GM19193 (cell line): ENCODE measurements around the gene RNF149.

ENCODE experiments used
- POLR2A ChIP-seq: IDR thresholded peaks from 4 replicates; pipeline ENCODE4 v1.6.1; 2011; ENCODE audit not compliant: insufficient read depth, insufficient read length; ENCODE audit errors: extremely low read depth

Gene RNF149

DNA sequence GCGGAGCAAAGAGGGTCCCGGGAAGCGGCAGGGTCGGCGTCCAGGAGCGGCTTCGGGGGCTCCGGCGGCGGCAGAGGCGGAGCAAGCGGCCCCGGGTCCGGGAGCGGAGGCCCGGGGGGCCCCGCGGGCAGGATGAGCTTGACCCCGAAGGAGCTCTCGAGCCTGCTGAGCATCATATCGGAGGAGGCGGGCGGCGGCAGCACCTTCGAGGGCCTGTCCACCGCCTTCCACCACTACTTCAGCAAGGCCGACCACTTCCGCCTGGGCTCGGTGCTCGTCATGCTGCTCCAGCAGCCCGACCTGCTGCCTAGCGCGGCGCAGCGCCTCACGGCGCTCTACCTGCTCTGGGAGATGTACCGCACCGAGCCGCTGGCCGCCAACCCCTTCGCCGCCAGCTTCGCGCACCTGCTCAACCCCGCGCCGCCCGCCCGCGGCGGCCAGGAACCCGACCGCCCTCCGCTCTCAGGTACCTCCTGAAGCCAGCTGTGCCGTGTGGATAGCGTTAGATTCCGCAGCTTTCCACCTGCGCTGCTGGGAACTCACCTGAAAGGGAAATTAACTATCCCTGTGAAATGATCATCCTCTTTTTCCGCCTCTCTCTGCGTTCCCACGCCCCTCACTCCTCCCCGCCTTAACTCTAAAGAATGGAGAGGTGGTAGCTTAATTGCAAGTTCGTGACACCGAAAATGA lies 55.3 kb downstream of the RNF149 start:
- no peak for TF ChIP-seq POLR2A

DNA sequence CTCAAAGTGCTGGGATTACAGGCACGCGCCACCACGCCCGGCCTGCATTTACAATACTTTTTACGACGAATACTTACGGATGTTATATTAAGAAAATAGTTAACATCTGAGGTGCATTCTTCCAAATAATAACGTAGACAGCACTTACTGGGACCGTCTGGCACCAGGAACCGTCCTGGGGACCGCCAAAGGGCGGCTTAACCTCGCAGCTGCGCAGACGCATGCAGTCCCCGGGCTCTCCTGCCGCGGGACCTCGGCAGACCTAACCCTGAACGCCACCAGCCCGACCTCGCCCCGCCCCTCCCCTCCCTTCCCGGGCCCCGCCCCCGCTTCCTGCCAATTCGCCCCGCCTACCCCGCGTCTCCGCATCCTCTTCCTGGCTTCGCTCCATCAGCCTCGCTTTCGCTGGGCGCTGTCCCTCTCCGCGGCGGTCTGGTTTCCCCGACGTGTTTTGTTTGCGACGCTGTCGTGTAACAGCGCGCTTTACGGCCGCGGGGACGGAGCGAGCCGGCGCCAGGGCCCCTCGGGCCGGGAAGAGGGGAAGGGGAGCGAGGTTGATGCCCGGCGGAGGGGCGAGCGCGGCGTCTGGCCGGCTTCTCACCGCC lies 56.0 kb downstream of the RNF149 start, which contains the start of gene CNOT11:
TSS of gene CNOT11 (plus strand) at position 479 of the 605 bp plus-strand sequence. CDS start at position 558, 79 bp downstream.
- peak; percentile 94 for TF ChIP-seq POLR2A

DNA sequence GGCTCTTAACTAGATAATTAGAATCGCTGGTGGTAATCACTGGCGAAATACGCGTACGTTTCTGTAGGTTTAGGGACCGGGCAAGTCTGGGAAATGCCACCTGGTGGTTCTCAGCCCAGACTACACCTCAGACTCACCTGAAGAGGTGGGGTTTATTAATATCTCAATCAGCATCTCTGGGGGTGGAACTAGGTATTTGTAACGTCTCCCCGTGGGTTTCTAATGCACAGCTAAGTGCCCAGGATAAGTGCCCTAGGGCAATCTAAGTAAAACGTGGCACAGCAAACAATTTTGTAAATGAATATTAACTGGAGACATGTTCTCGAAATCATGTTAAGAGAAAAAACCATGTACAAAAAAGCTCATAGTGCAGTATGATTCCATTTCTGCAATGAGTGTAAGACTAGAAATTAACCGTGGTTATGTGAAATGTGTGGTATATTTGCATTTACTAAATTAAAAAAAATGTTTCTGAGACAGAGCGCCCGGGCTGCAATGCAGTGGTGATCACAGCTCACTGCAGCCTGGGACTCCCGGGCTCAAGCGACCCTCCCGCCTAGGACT lies 56.6 kb downstream of the RNF149 start:
- no peak for TF ChIP-seq POLR2A

DNA sequence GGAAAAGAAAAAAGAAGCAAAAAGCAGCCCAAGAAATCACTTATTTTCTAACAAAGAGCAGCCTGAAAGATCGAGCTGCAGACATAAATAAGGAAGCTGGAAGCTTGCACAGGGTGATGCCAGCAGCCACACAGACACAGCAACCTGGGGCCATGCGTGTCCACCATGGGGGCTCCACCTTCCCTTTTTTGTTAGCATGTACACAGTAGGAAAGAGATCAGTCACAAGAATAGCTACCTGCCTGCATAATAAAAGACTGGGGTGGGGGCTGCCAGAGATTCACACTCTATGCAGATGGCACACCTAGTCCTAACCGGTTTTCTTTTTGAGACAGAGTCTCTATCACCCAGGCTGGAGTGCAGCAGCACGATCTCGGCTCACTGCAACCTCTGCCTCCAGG lies 58.7 kb downstream of the RNF149 start:
- no peak for TF ChIP-seq POLR2A

DNA sequence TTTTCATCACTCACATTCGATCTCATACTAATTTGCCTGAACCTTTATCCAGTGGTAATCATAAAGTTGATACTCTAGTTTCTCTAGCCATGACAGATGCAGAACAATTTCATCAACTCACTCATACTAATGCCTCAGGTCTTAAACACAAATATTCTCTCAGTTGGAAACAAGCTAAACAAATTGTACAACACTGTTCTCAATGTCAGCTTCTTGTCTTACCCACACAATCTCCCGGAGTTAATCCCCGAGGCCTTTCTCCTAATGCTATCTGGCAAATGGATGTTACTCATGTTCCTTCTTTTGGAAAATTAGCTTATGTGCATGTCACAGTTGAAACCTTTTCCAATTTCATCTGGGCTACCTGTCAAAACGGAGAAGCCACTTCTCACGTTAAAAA lies 67.3 kb downstream of the RNF149 start:
- TF ChIP-seq POLR2A, result no peak

DNA sequence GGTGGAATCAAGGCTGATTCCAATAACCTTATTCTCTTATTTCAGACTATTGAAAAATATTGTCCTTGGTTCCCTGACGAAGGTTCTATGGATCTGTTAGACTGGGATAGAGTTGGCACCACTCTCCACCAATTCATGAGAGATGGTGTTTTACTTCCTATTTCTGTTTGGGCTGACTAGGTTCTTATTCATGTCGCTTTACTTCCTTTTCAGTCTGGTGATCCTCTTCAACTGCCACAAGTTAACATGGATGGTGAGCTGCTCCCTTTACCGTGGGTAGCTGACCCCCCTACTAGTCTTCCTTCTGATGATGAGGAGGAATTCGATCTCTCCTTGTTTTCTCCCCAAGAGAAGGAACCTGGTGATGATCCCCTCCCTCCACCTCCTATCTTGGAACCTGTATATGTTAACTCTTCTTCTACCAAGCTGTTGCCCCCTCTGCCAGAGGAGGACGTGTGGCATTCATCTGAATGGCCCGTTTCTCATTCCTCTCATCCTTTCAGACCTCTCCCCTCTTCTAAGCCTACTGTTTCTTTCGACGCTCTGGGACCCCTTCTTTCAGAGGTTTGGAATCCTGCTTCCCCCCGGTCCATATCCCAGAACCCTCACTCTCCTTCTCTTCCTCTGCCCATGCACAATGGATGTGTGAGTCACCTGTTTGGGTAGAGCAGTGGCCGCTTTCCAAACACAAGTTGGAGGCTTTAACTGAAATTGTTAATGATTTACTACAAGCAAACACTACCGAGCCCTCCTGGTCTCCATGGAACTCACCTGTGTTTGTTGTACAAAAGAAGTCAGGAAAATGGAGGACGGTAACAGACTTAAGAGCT lies 69.4 kb downstream of the RNF149 start:
- TF ChIP-seq POLR2A, result no peak

DNA sequence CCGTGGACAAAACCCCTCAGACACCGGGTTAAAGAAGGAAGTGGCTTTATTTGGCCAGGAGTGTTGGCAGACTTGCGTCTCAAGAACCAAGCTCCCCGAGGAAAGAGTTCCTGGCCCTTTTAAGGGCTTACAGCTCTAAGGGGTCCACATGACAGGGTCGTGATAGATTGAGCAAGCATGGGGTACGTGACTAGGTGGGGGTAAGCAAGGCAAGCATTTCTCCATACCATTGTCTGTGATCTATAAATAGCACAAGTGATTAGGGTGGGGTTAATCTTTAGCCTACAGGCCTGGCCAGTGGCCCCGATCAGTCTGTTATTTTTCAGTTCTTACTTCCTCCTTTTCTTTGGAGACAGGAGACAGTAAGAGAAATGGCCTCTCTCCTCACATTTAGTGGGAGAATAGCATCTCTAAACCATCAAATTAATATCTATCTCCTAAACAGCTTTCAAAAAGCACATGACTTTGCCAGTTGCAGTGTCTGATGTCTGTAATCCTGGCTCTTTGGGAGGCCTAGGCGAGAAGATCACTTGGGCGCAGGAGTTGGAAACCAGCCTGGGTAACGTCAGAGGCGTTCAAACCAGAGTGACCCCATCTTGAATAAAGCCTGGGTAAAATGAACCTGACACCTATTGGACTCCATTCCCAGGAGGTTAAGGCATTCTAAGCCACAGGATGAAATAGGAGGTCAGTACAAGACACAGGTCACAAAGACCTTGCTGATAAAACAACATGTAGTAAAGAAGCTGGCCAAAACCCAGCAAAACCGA lies 74.1 kb downstream of the RNF149 start:
- TF ChIP-seq POLR2A, result no peak

DNA sequence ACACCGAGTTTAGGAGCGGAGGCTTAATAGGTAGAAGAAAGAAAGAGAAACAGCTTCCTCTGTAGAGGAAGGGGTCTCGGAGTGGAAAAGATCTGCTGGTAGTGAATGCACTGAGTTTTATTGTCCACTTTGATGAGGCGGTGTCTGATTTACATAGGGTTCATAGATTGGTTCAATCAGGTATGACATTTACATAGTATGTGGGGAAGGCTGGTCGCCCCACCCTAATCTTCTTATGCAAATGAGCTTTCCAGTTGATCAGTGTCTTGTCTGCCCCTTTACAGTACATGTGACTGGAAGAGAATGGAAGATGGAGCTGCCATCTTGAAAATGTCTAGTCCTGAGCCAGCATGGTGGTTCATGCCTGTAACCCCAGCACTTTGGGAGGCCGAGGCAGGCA lies 75.7 kb downstream of the RNF149 start:
- TF ChIP-seq POLR2A, result no peak

DNA sequence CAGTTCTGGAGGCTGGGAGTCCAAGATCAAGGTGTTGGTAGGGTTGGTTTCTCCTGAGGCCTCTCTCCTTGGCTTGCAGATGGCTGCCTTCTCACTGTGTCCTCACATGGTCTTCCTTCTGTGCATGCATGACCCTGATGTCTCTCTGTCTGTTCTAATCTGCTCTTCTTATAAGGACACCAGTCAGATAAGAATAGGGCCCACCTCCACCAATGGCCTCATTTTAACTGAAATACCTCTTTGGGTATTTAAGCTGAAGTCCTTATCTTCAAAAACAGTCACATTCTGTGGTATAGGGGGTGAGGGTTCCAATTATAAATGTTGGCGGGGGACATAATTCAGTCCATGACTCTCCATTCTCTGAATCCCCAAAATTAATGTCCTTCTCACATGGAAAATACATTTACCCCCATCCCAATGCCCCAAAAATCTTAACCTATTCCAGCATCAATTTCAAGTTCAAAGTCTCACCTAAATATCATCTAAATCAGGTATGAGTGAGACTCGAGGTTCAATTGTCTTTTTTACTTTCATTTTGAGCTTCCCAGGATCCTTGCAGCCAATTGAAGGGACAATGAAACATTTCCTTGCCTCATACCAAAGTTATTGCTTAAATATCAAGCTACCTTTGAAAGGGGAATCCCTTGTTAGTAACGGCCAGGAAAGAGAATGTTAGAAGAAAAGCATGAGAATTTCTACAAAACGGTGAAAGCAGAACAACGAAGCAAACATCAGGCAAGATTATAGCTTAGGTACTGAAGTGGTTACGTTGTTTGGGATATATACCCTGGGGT lies 76.4 kb downstream of the RNF149 start:
- TF ChIP-seq POLR2A, result no peak

DNA sequence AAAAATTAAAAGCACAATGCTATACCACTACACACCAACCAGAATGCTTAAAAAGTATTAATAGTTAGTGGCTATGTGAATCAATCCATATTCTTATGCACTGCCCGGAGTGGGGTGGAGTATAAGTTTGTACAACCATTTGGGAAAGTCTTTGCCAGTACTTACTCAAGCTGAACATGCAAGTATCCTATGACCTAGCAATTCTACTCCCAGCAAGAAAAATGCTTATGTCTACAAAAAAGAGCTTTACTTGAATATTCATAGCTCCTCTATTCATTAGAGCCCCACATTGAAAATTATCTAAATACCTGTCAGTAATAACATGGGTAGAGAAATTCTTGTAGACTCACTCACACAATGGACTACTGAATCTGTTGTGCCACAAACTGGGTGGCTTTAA lies 77.3 kb downstream of the RNF149 start:
- TF ChIP-seq POLR2A, result no peak

DNA sequence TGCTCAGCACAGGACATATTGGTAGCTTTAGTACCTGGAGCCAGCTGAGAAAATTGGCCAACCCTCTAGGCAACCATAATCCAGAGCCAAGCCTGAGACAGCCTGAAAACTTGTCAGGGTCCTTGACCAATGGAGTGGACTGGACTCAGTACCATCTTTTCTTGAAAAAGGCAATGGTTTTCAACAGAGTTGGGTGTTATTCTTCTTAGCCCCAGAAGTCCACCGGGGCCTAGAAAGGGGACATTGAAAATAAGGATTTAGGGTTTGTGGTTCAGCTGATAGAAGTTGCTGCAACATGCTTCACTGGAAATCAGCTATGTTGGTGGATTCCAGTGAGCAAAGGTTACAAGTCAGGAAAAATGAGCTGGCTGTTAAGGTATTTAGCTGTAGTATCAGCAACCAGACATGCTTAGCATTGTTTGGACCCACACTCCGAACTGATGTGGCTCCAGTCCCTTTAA lies 77.9 kb downstream of the RNF149 start:
- TF ChIP-seq POLR2A, result no peak
